Fibroblast of pulmonary artery (primary cell): ENCODE results near the gene OTUD5.

ENCODE experiments used
- DNase-seq: peaks from one replicate; pipeline ENCODE4 v3.0.0-alpha.2; 2010; ENCODE audit warnings: low read depth
- H3K4me3 ChIP-seq: replicated peaks from 2 replicates; pipeline ENCODE4 v1.5.1; 2011; ENCODE audit warnings: low read depth, mild to moderate bottlenecking, control low read depth, low read length, moderate library complexity
- CTCF ChIP-seq: IDR thresholded peaks from 2 replicates; pipeline ENCODE4 v1.5.1; 2011; ENCODE audit warnings: mild to moderate bottlenecking, control low read depth, low read length, inconsistent platforms; ENCODE audit errors: missing control alignments

OTUD5 gene

GRCh38 chrX:48937054-48937907 is 20.1 kb downstream of the OTUD5 start:
- peak; percentile 14 for DNase-seq
- peak; percentile 14 for TF ChIP-seq CTCF
- no peak overlapping the region for H3K4me3 ChIP-seq

- DNase-seq = no peak
- no peak overlapping the region for H3K4me3 ChIP-seq
- no peak for TF ChIP-seq CTCF
These were observed 20.9 kb downstream of the OTUD5 start for GRCh38 chrX:48936429-48937053.

- TF ChIP-seq CTCF = no peak
- DNase-seq = no peak
- no peak overlapping the region for H3K4me3 ChIP-seq
These were observed 22.1 kb downstream of the OTUD5 start for GRCh38 chrX:48935301-48935670.

- TF ChIP-seq CTCF = no peak
- H3K4me3 ChIP-seq = no peak overlapping the region
- no peak for DNase-seq
These were observed 22.7 kb downstream of the OTUD5 start for GRCh38 chrX:48934581-48935300.

GRCh38 chrX:48933757-48934156 is 23.6 kb downstream of the OTUD5 start:
- TF ChIP-seq CTCF = no peak
- no peak overlapping the region for H3K4me3 ChIP-seq
- no peak for DNase-seq

- no peak for DNase-seq
- H3K4me3 ChIP-seq = no peak overlapping the region
- no peak for TF ChIP-seq CTCF
These were observed 29.5 kb downstream of the OTUD5 start for GRCh38 chrX:48927736-48928382.
